Breast epithelium (tissue), 3 donors: Measurements from ENCODE around the gene DACT3.

Source experiments
- POLR2AphosphoS5 ChIP-seq, 3 donors: sonication (generic); formaldehyde crosslinking; IDR thresholded peaks; one replicate each; pipeline ENCODE4 v1.6.1; 2017; ENCODE audit warnings: antibody characterized with exemption in 3 of 3
- TF ChIP-seq, protein P1 (sequence below), 3 donors: fragments of 450-650 bp; IDR thresholded peaks; one replicate each; pipeline ENCODE4 v1.5.1; 2016 to 2017; ENCODE audit warnings: antibody characterized with exemption in 3 of 3, mild to moderate bottlenecking in 3 of 3, moderate library complexity in 3 of 3

GRCh38 chr19:46678110-46678732, 17.2 kb upstream of the DACT3 start:
- TF ChIP-seq, protein P1, sequence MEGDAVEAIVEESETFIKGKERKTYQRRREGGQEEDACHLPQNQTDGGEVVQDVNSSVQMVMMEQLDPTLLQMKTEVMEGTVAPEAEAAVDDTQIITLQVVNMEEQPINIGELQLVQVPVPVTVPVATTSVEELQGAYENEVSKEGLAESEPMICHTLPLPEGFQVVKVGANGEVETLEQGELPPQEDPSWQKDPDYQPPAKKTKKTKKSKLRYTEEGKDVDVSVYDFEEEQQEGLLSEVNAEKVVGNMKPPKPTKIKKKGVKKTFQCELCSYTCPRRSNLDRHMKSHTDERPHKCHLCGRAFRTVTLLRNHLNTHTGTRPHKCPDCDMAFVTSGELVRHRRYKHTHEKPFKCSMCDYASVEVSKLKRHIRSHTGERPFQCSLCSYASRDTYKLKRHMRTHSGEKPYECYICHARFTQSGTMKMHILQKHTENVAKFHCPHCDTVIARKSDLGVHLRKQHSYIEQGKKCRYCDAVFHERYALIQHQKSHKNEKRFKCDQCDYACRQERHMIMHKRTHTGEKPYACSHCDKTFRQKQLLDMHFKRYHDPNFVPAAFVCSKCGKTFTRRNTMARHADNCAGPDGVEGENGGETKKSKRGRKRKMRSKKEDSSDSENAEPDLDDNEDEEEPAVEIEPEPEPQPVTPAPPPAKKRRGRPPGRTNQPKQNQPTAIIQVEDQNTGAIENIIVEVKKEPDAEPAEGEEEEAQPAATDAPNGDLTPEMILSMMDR (IDR thresholded peaks at IDR 0.05), result no peak
- TF ChIP-seq POLR2AphosphoS5 (IDR thresholded peaks at IDR 0.05), result no peak
